Cardiac muscle cell (in vitro differentiated cells and primary cell): ENCODE measurements around the gene SHISA9. TPM values are rescaled to one million over a fixed set of nuclear protein-coding genes. Genes with fewer than 3 reads are reported as not detected.

Experiments used
- DNase-seq, 2 donors: peaks; one replicate each; pipeline versions ENCODE4 v3.0.0 to v3.0.0-alpha.2; 2010 to 2017; ENCODE audit warnings: low read depth in 1 of 2, low spot score in 1 of 2
- H3K27ac ChIP-seq: fragments of 200-600 bp; sonication (generic); 2 replicates; pipeline ENCODE4 v1.5.1; 2016
- H3K27me3 ChIP-seq: fragments of 200-600 bp; sonication (generic); 2 replicates; pipeline ENCODE4 v1.6.0; 2016; ENCODE audit warnings: control low read depth
- H3K36me3 ChIP-seq: fragments of 200-600 bp; sonication (generic); 2 replicates; pipeline ENCODE4 v1.5.1; 2016; ENCODE audit warnings: control low read depth
- H3K4me1 ChIP-seq: fragments of 200-600 bp; sonication (generic); 2 replicates; pipeline ENCODE4 v1.8.1; 2017; ENCODE audit warnings: low read depth, mild to moderate bottlenecking, mixed run types
- H3K4me3 ChIP-seq: fragments of 200-600 bp; sonication (generic); 2 replicates; pipeline ENCODE4 v1.5.1; 2016; ENCODE audit warnings: mild to moderate bottlenecking
- H3K9me3 ChIP-seq: fragments of 200-600 bp; sonication (generic); 2 replicates; pipeline ENCODE4 v1.5.1; 2017; ENCODE audit warnings: low read depth, mild to moderate bottlenecking, control low read depth
- CTCF ChIP-seq: IDR thresholded peaks from 2 replicates; pipeline ENCODE4 v1.5.1; 2012; ENCODE audit warnings: low read depth, mild to moderate bottlenecking, low read length
- polyA plus RNA-seq: library from polyadenylated mRNA; unstranded; fragments of >200 nt; fragmentation: Nextera tagmentation; extraction: Ambion mirVana; gene quantifications from 2 replicates; pipeline ENCODE4 v1.2.1, GENCODE V29; 2016
- total RNA-seq: library from RNA; depleted of rRNA; stranded (reverse); fragments of >200 nt; gene quantifications from 2 replicates; pipeline ENCODE4 v1.2.3, GENCODE V29; 2016

The SHISA9 gene
- total and polyA plus RNA-seq, 2 experiments from 2014 or later = 0.03 TPM; not detected in 1

GRCh38 chr16:12868169-12868568 lies 33.2 kb upstream of the SHISA9 start:
- no peak overlapping the region for H3K4me3 ChIP-seq
- H3K36me3 ChIP-seq = no peaks in the 10 kb centered on the region
- no peak for DNase-seq
- H3K9me3 ChIP-seq = no peaks in the 10 kb centered on the region
- H3K4me1 ChIP-seq = no peaks in the 10 kb centered on the region
- H3K27ac ChIP-seq = no peak overlapping the region
- no peak for TF ChIP-seq CTCF
- H3K27me3 ChIP-seq = no peaks in the 10 kb centered on the region

- no peaks in the 10 kb centered on the region for H3K4me1 ChIP-seq
- no peak overlapping the region for H3K27ac ChIP-seq
- no peaks in the 10 kb centered on the region for H3K36me3 ChIP-seq
- no peak for DNase-seq
- H3K4me3 ChIP-seq = no peak overlapping the region
- no peaks in the 10 kb centered on the region for H3K9me3 ChIP-seq
- TF ChIP-seq CTCF = no peak
- H3K27me3 ChIP-seq = no peaks in the 10 kb centered on the region
Measured at GRCh38 chr16:12868788-12869187, 32.6 kb upstream of the SHISA9 start.

GRCh38 chr16:12869698-12870427 lies 31.5 kb upstream of the SHISA9 start:
- TF ChIP-seq CTCF = no peak
- H3K4me1 ChIP-seq = no peaks in the 10 kb centered on the region
- no peak overlapping the region for H3K27ac ChIP-seq
- no peak for DNase-seq
- no peaks in the 10 kb centered on the region for H3K27me3 ChIP-seq
- no peaks in the 10 kb centered on the region for H3K9me3 ChIP-seq
- H3K36me3 ChIP-seq = no peaks in the 10 kb centered on the region
- H3K4me3 ChIP-seq = no peak overlapping the region

DNA sequence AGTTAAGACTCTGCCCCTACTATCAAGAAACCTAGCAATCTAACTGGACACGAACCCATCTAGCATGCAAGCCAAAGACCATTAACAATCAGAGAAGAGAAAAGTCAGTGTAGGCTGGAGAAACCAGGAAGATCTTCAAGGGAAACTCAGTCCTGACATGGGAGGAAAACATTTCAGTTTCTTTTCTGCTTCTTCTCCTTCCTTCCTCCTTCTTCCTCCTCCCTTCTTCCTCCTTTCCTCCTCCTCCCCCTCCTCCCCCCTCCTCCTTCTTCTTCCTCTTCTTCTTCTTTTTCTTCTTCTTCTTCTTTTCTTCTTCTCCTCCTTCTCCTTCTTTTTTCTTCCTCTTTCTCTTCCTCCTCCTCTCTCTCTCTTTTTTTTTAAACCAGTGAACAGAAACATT lies 29.6 kb upstream of the SHISA9 start:
- no peaks in the 10 kb centered on the region for H3K36me3 ChIP-seq
- no peak for TF ChIP-seq CTCF
- no peaks in the 10 kb centered on the region for H3K4me1 ChIP-seq
- DNase-seq = no peak
- no peak overlapping the region for H3K4me3 ChIP-seq
- no peak overlapping the region for H3K27ac ChIP-seq
- no peaks in the 10 kb centered on the region for H3K27me3 ChIP-seq
- H3K9me3 ChIP-seq = no peaks in the 10 kb centered on the region

DNA sequence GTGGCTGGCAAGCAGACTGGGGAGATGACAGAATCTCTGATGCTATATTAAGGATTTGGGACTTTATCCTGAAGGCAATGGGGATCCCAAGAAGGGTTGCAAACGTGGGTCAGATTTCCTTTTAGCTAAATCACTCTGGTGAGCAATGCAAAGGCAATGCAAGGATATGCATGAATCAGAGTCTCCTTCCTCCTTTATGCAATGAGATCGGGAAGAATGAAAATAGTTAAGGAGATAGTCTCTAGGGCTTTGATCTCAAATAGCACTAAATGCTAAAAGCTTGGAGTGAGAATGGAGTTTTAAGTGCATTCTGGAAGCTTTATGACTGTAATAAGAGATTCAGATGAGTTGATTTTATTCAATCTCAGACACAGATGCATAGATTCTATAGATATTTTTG lies 27.2 kb upstream of the SHISA9 start:
- H3K27me3 ChIP-seq = no peaks in the 10 kb centered on the region
- no peak overlapping the region for H3K4me3 ChIP-seq
- no peaks in the 10 kb centered on the region for H3K4me1 ChIP-seq
- TF ChIP-seq CTCF = no peak
- DNase-seq = no peak
- no peaks in the 10 kb centered on the region for H3K9me3 ChIP-seq
- H3K36me3 ChIP-seq = no peaks in the 10 kb centered on the region
- H3K27ac ChIP-seq = no peak overlapping the region

DNA sequence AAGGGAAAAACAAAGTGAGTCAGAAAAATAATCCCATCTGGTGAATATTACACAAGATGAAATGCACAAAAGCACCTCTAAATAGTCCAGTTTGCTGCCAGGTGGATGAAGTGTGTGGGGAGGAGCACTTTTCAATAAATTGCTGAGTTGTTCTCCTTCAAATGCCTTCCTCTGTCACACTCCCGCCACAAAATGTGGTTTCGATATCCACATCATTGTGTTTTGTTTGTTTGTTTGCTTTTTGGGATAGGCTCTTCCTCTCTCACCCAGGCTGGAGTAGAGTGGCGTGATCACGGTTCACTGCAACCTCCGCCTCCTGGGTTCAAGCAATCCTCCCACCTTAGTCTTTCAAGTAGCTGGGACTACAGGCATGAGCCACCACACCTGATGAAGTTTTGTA lies 24.6 kb upstream of the SHISA9 start:
- Histone ChIP-seq H3K4me1 (no peaks in the 10 kb centered on the region), H3K36me3 (no peaks in the 10 kb centered on the region), H3K27me3 (no peaks in the 10 kb centered on the region), H3K9me3 (no peaks in the 10 kb centered on the region), H3K4me3 (no peak overlapping the region), H3K27ac (no peak overlapping the region)
- no peak for DNase-seq
- no peak for TF ChIP-seq CTCF
